ENCODE data around the gene DMXL1. TPM values are rescaled to one million over a fixed set of nuclear protein-coding genes. Genes with fewer than 3 reads are reported as not detected.
A peak's percentile ranks its signal among the peaks of the same experiment; 100 is the strongest.

The DMXL1 gene
- total RNA-seq, 2 donors from 2014 or later = 47.8 to 51.8 TPM

- Mint-ChIP-seq H3K27ac (peak overlapping the region; percentile 26), H3K4me3 (peak overlapping the region; percentile 36), H3K27me3 (ENCODE audit: insufficient read depth) (peaks cover 2% of the 10 kb centered on the region), H3K9me3 (no peaks in the 10 kb centered on the region), H3K36me3 (ENCODE audit: low read depth) (peaks cover 2% of the 10 kb centered on the region), H3K4me1 (peaks cover 68% of the 10 kb centered on the region)
- DNase-seq = no peak
- H3K4me1 ChIP-seq (ENCODE audit: control insufficient read depth, insufficient read depth, low read length) = peaks cover 26% of the 10 kb centered on the region
- H3K36me3 ChIP-seq (ENCODE audit: control insufficient read depth, insufficient read depth, low read length) = no peaks in the 10 kb centered on the region
- WGBS, 2 experiments (ENCODE audit: insufficient coverage in 1 of 2, insufficient read length in 1 of 2) = 91% methylated on average over 5 to 6 of the region's 6 CpGs
- TF ChIP-seq, protein P1, sequence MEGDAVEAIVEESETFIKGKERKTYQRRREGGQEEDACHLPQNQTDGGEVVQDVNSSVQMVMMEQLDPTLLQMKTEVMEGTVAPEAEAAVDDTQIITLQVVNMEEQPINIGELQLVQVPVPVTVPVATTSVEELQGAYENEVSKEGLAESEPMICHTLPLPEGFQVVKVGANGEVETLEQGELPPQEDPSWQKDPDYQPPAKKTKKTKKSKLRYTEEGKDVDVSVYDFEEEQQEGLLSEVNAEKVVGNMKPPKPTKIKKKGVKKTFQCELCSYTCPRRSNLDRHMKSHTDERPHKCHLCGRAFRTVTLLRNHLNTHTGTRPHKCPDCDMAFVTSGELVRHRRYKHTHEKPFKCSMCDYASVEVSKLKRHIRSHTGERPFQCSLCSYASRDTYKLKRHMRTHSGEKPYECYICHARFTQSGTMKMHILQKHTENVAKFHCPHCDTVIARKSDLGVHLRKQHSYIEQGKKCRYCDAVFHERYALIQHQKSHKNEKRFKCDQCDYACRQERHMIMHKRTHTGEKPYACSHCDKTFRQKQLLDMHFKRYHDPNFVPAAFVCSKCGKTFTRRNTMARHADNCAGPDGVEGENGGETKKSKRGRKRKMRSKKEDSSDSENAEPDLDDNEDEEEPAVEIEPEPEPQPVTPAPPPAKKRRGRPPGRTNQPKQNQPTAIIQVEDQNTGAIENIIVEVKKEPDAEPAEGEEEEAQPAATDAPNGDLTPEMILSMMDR (conservative IDR thresholded peaks at IDR 0.05) = no peak
- H3K27me3 ChIP-seq (ENCODE audit: control insufficient read depth, insufficient read depth, low read length, poor library complexity, severe bottlenecking) = no peaks in the 10 kb centered on the region
- no peaks in the 10 kb centered on the region for H3K9me3 ChIP-seq (ENCODE audit: control insufficient read depth, low read length)
- H3K9ac ChIP-seq (ENCODE audit: extremely low read depth, low read length, poor library complexity, severe bottlenecking) = no peak overlapping the region
- peak overlapping the region; percentile 98 for H3K4me3 ChIP-seq (ENCODE audit: low read length)
- no peak overlapping the region for H3K27ac ChIP-seq (ENCODE audit: low read depth, low read length)
These were observed 200.3 kb downstream of the DMXL1 start for GRCh38 chr5:119270960-119271757.

DNA sequence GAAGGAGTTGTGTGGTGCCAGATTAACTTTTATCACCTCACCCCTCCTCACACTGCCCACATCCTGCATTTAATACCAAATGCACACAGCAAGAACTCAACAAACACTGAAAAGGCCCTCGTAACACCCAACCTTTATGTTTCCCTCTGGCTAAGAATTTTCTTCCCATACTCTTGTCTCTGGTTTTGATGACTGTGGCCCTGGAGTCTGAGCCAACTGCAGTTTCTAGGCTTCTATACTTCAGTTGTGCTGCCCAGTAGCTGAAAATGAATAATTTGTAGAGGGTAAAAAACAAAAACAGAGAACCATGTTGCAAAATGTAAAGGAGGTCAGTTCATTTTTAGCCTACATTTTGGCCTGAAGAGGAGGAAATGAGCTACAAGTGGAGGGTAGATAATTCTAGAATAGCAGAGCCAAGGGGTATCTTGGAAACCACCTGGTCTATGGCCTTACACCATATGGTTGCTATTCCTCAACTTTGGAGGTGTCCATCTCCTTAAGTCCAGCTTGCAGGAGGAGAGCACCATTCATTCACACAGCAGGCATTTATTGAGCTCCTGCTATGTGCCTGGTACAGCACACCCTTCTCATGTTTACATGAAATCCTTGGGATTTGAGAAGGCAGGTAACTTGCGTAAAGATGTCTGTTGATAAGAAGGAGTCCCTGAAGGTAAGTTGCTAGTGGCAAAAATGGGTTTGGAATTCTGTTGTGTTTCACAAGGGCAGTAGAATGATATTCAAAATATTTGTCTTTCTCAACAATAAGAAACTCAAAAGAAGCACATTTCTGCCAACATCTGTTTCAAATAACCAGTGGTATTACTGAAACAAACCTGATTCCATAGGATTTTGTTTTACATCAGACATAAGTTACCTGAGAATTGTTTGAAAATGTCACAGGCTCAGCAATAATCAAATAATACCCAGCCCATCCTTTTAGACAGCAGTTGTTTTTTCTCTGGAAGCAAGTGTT is 201.2 kb downstream of the DMXL1 start:
- H3K4me1 Mint-ChIP-seq = peaks cover 64% of the 10 kb centered on the region
- Histone ChIP-seq H3K4me1 (ENCODE audit: control insufficient read depth, insufficient read depth, low read length) (peaks cover 26% of the 10 kb centered on the region), H3K27me3 (ENCODE audit: control insufficient read depth, insufficient read depth, low read length, poor library complexity, severe bottlenecking) (no peaks in the 10 kb centered on the region), H3K36me3 (ENCODE audit: control insufficient read depth, insufficient read depth, low read length) (peaks cover 4% of the 10 kb centered on the region), H3K9me3 (ENCODE audit: control insufficient read depth, low read length) (no peaks in the 10 kb centered on the region), H3K27ac (ENCODE audit: low read depth, low read length) (no peak overlapping the region), H3K4me3 (ENCODE audit: low read length) (peak overlapping the region; percentile 98), H3K9ac (ENCODE audit: extremely low read depth, low read length, poor library complexity, severe bottlenecking) (no peak overlapping the region)
- WGBS, 2 experiments (ENCODE audit: insufficient coverage in 1 of 2, insufficient read length in 1 of 2) = 89 to 100% methylated on average over 1 to 2 of the region's 2 CpGs
- DNase-seq = no peak
- no peaks in the 10 kb centered on the region for H3K9me3 Mint-ChIP-seq
- H3K36me3 Mint-ChIP-seq (ENCODE audit: low read depth) = peaks cover 2% of the 10 kb centered on the region
- TF ChIP-seq, protein P1 (conservative IDR thresholded peaks at IDR 0.05) = no peak
- peaks cover 2% of the 10 kb centered on the region for H3K27me3 Mint-ChIP-seq (ENCODE audit: insufficient read depth)
- H3K4me3 Mint-ChIP-seq = peak overlapping the region; percentile 36
- H3K27ac Mint-ChIP-seq = no peak overlapping the region

DNA sequence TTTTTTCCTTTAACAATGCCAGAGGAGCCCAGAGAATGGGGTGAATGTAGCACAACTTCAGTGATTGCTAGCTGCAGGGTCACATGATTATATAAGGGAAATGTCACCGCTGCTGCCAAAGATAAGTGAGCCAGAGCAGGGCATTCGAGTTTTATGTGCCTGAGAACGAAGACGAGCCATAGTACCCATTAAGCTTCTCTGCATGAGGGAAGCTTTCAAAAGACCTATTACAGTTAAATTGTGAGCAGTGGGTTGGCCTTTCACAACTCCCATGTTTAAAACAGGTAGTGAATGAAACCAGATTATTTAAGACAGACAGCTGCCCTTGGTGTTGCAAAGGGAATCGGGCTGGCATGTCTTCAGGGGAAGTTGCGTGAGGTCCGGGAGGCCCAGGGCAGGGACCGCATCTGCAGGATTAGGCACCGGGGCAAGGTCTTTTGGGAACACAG is 202.5 kb downstream of the DMXL1 start:
- WGBS, 2 experiments (ENCODE audit: insufficient coverage in 1 of 2, insufficient read length in 1 of 2) = 86 to 88% methylated on average over 5 to 9 of the region's 9 CpGs
- no peak overlapping the region for H3K9ac ChIP-seq (ENCODE audit: extremely low read depth, low read length, poor library complexity, severe bottlenecking)
- peaks cover 31% of the 10 kb centered on the region for H3K4me1 ChIP-seq (ENCODE audit: control insufficient read depth, insufficient read depth, low read length)
- no peak for DNase-seq
- no peak overlapping the region for H3K27ac Mint-ChIP-seq
- peak overlapping the region; percentile 5 for H3K4me3 ChIP-seq (ENCODE audit: low read length)
- TF ChIP-seq, protein P1 (conservative IDR thresholded peaks at IDR 0.05) = no peak
- H3K36me3 Mint-ChIP-seq (ENCODE audit: low read depth) = peaks cover 2% of the 10 kb centered on the region
- H3K36me3 ChIP-seq (ENCODE audit: control insufficient read depth, insufficient read depth, low read length) = peaks cover 4% of the 10 kb centered on the region
- H3K27me3 ChIP-seq (ENCODE audit: control insufficient read depth, insufficient read depth, low read length, poor library complexity, severe bottlenecking) = no peaks in the 10 kb centered on the region
- H3K9me3 ChIP-seq (ENCODE audit: control insufficient read depth, low read length) = no peaks in the 10 kb centered on the region
- H3K4me3 Mint-ChIP-seq = no peak overlapping the region
- peaks cover 68% of the 10 kb centered on the region for H3K4me1 Mint-ChIP-seq
- no peak overlapping the region for H3K27ac ChIP-seq (ENCODE audit: low read depth, low read length)
- H3K27me3 Mint-ChIP-seq (ENCODE audit: insufficient read depth) = no peaks in the 10 kb centered on the region
- no peaks in the 10 kb centered on the region for H3K9me3 Mint-ChIP-seq

Measured in endodermal cell (in vitro differentiated cells).